Sigmoid colon (tissue), 4 donors: ENCODE measurements around the gene OPCML.

Experiments used
- CTCF ChIP-seq, 4 experiments: fragments of 450-650 bp in 3 of 4; fragments of 200-600 bp in 1 of 4; IDR thresholded peaks; one replicate each; pipeline ENCODE4 v1.5.1; 2016 to 2019; ENCODE audit warnings: antibody characterized with exemption in 4 of 4, mild to moderate bottlenecking in 3 of 4, moderate library complexity in 2 of 4
- EP300 ChIP-seq, 4 donors: sonication (generic); formaldehyde crosslinking; IDR thresholded peaks; one replicate each; pipeline ENCODE4 v1.6.1; 2017; ENCODE audit warnings: antibody characterized with exemption in 4 of 4
- POLR2A ChIP-seq, 2 donors: fragments of 450-650 bp; IDR thresholded peaks; one replicate each; pipeline ENCODE4 v1.6.1; 2016; ENCODE audit warnings: antibody characterized with exemption in 2 of 2, mild to moderate bottlenecking in 2 of 2, moderate library complexity in 2 of 2
- POLR2AphosphoS5 ChIP-seq, 4 donors: sonication (generic); formaldehyde crosslinking; IDR thresholded peaks; one replicate each; pipeline ENCODE4 v1.6.1; 2017; ENCODE audit warnings: antibody characterized with exemption in 4 of 4

GRCh38 chr11:133366147-133366546, 166.2 kb downstream of the OPCML start:
- no peak for TF ChIP-seq CTCF (IDR thresholded peaks at IDR 0.05)
- TF ChIP-seq POLR2A (IDR thresholded peaks at IDR 0.05): no peak
- TF ChIP-seq POLR2AphosphoS5 (IDR thresholded peaks at IDR 0.05): no peak
- TF ChIP-seq EP300 (IDR thresholded peaks at IDR 0.05): no peak
